ENCODE data around the gene TFPI. TPM values are rescaled to one million over a fixed set of nuclear protein-coding genes. Genes with fewer than 3 reads are reported as not detected.

TFPI gene
- total RNA-seq, 2 donors from 2014 or later: 8.8 to 23.4 TPM

- DNase-seq: no peak
- Histone ChIP-seq H3K36me3 (no peaks in the 10 kb centered on the region), H3K9ac (ENCODE audit: low read depth in 2 of 2, low read length in 2 of 2) (no peak overlapping the region), H3K4me3 (no peak overlapping the region), H3K4me1 (no peaks in the 10 kb centered on the region), H3K27ac (no peak overlapping the region), H3K9me3 (no peaks in the 10 kb centered on the region), H3K27me3 (no peaks in the 10 kb centered on the region)
- no peak for TF ChIP-seq CTCF (IDR thresholded peaks at IDR 0.05)
- intact Hi-C loops (cut with DNase I): loop anchor here (2.0 to 5.0 kb wide), 2 partner anchors 80 to 1012 kb away; no protein-coding TSS in a partner anchor
These were observed 53.5 kb downstream of the TFPI start for GRCh38 chr2:187500585-187501359.

DNA sequence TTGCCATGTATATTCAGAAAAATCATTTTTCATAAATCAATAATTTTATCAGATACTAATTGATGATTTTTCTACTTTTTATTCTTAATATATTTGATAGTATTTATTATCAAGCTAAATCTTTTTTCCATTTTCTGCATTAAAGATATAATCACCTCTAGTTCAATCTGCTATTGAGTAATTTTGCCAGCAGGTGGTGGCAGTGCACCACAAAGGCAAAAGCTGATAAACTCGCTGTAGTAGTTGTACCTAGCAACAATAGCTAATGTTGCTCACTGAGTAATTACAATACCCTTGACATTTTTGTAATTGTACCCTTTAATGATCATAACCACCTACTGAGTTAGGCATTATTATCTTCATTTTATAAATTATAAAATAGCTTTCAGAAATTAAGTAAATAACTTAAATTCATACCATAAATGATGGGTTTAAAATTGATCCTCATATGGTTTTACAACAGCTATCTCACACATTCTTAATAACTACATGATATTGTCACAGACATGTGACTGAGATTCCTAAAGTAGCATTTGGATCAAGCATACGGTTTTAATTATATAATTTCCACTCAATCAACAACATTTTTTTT lies 54.2 kb downstream of the TFPI start:
- H3K27me3 ChIP-seq: no peaks in the 10 kb centered on the region
- no peaks in the 10 kb centered on the region for H3K4me1 ChIP-seq
- TF ChIP-seq CTCF (IDR thresholded peaks at IDR 0.05): peak; percentile 78
- DNase-seq: peak; percentile 61
- H3K9me3 ChIP-seq: no peaks in the 10 kb centered on the region
- no peak overlapping the region for H3K9ac ChIP-seq (ENCODE audit: low read depth in 2 of 2, low read length in 2 of 2)
- H3K4me3 ChIP-seq: no peak overlapping the region
- no peaks in the 10 kb centered on the region for H3K36me3 ChIP-seq
- intact Hi-C loops (cut with DNase I): loop anchor here (2.0 to 5.0 kb wide), 3 partner anchors 81 to 1012 kb away; no protein-coding TSS in a partner anchor
- no peak overlapping the region for H3K27ac ChIP-seq

DNA sequence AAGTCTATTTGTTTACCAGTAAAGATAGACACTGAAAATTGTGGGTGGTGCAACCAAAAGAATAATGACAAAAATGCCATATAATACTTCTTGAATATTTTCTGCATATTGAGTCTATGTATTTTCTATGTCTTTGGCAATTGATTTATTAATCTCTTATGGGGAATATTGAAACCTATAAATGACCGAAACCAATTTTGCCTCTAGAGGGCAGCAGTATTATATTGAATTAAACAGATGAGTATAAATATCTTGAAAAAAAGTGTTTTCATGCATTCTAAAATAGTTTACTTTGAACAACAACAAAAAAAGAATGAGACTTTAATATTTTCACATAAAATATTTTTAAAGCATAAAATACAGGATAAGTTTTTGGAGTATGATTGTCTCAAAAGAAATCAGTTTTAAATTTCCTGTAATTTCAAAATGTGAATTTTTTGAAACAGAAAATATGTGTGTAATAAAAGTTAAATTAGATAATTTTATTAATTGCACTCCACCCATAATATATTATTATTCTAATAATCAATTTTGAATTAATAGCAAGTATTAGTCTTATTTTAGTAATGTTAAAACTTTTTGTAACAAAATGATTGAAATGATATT lies 56.3 kb downstream of the TFPI start:
- Histone ChIP-seq H3K9ac (ENCODE audit: low read depth in 2 of 2, low read length in 2 of 2) (no peak overlapping the region), H3K4me1 (no peaks in the 10 kb centered on the region), H3K4me3 (no peak overlapping the region), H3K27me3 (no peaks in the 10 kb centered on the region), H3K27ac (no peak overlapping the region), H3K9me3 (no peaks in the 10 kb centered on the region), H3K36me3 (no peaks in the 10 kb centered on the region)
- DNase-seq: no peak
- intact Hi-C loops (cut with DNase I): loop anchor here (5.0 kb wide), 1 partner anchor 344 kb away; no protein-coding TSS in a partner anchor
- TF ChIP-seq CTCF (IDR thresholded peaks at IDR 0.05): peak; percentile 29

DNA sequence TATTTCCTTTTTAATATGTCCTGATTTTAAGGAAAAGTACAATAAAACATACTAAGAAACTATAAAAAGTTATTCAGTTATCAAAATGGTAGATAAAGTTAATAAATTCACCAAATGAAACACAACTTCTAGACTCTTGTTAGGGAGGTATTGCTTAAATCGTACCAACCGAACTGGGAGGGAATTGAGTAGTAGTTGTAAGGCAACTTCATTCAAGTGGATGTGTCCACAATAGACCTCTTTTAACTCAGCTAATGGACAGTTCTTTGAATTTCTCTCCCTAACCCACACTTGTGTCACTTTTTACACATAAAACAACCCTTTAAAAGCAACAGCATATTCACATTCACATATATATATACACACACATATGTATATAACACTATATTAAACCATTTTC lies 57.1 kb downstream of the TFPI start:
- H3K4me3 ChIP-seq: no peak overlapping the region
- no peaks in the 10 kb centered on the region for H3K4me1 ChIP-seq
- no peak overlapping the region for H3K9ac ChIP-seq (ENCODE audit: low read depth in 2 of 2, low read length in 2 of 2)
- H3K36me3 ChIP-seq: no peaks in the 10 kb centered on the region
- intact Hi-C loops (cut with DNase I): loop anchor here (5.0 kb wide), 1 partner anchor 345 kb away; no protein-coding TSS in a partner anchor
- H3K27ac ChIP-seq: no peak overlapping the region
- H3K27me3 ChIP-seq: no peaks in the 10 kb centered on the region
- no peak for DNase-seq
- H3K9me3 ChIP-seq: no peaks in the 10 kb centered on the region
- TF ChIP-seq CTCF (IDR thresholded peaks at IDR 0.05): no peak

- Histone ChIP-seq H3K27me3 (no peaks in the 10 kb centered on the region), H3K27ac (no peak overlapping the region), H3K9ac (ENCODE audit: low read depth in 2 of 2, low read length in 2 of 2) (no peak overlapping the region), H3K36me3 (no peaks in the 10 kb centered on the region), H3K4me3 (no peak overlapping the region), H3K4me1 (no peaks in the 10 kb centered on the region), H3K9me3 (no peaks in the 10 kb centered on the region)
- DNase-seq: no peak
- TF ChIP-seq CTCF (IDR thresholded peaks at IDR 0.05): no peak
- intact Hi-C loops (cut with DNase I): loop anchor here (5.0 kb wide), 1 partner anchor 347 kb away; no protein-coding TSS in a partner anchor
These were observed 58.9 kb downstream of the TFPI start for GRCh38 chr2:187495324-187495723.
